Esophagus (tissue), 2 donors: Measurements from ENCODE around the gene SLC1A1. TPM values are rescaled to one million over a fixed set of nuclear protein-coding genes. Genes with fewer than 3 reads are reported as not detected.
"Not testable (repeated sequence)": the region's sequence is repeated elsewhere in the genome, so short reads cannot be mapped to it uniquely, and the experiment has no call there.

Source experiments
- H3K27ac ChIP-seq, 2 donors: one replicate each; pipeline ENCODE4 v1.5.1; 2013; ENCODE audit warnings: low read depth in 2 of 2, mild to moderate bottlenecking in 2 of 2, inconsistent platforms in 1 of 2, low read length in 1 of 2, moderate library complexity in 1 of 2
- H3K27me3 ChIP-seq, 2 donors: one replicate each; pipeline ENCODE4 v1.6.1; 2013; ENCODE audit warnings: low read length in 2 of 2, control low read depth in 1 of 2, mild to moderate bottlenecking in 1 of 2; ENCODE audit not compliant: insufficient read depth in 2 of 2, control insufficient read depth in 1 of 2
- H3K36me3 ChIP-seq, 2 donors: one replicate each; pipeline ENCODE4 v1.6.1; 2013; ENCODE audit warnings: low read length in 1 of 2; ENCODE audit not compliant: control insufficient read depth in 2 of 2, insufficient read depth in 2 of 2
- H3K4me1 ChIP-seq, 2 donors: one replicate each; pipeline ENCODE4 v1.6.1; 2013; ENCODE audit warnings: low read length in 1 of 2; ENCODE audit not compliant: control insufficient read depth in 2 of 2, insufficient read depth in 2 of 2
- H3K4me3 ChIP-seq, 2 donors: one replicate each; pipeline ENCODE4 v1.5.1; 2013; ENCODE audit warnings: low read length in 2 of 2, mild to moderate bottlenecking in 2 of 2, low read depth in 1 of 2, moderate library complexity in 1 of 2
- H3K9me3 ChIP-seq, 2 donors: one replicate each; pipeline ENCODE4 v1.6.1; 2013; ENCODE audit warnings: mild to moderate bottlenecking in 2 of 2, low read depth in 1 of 2, low read length in 1 of 2, moderate library complexity in 1 of 2; ENCODE audit not compliant: control insufficient read depth in 2 of 2, insufficient read depth in 1 of 2
- WGBS, 2 donors: extraction: QIAGEN DNeasy Blood & Tissue Kit; methylation state at CpG; one replicate each; pipeline ENCODE4 v1.1.7; 2013; 5-methylcytosine and 5-hydroxymethylcytosine counted together
- polyA plus RNA-seq, 2 donors: library from polyadenylated mRNA; stranded (reverse); fragments of 200-250 nt; gene quantifications; one replicate each; pipeline ENCODE4 v1.2.3, GENCODE V29; 2013
- donor health status: healthy with polysubstance abuse.
- donor health status: Bipolar disorder and iron deficiency.

Gene SLC1A1
- polyA plus RNA-seq, 2 donors = 1.1 to 2.4 TPM

DNA sequence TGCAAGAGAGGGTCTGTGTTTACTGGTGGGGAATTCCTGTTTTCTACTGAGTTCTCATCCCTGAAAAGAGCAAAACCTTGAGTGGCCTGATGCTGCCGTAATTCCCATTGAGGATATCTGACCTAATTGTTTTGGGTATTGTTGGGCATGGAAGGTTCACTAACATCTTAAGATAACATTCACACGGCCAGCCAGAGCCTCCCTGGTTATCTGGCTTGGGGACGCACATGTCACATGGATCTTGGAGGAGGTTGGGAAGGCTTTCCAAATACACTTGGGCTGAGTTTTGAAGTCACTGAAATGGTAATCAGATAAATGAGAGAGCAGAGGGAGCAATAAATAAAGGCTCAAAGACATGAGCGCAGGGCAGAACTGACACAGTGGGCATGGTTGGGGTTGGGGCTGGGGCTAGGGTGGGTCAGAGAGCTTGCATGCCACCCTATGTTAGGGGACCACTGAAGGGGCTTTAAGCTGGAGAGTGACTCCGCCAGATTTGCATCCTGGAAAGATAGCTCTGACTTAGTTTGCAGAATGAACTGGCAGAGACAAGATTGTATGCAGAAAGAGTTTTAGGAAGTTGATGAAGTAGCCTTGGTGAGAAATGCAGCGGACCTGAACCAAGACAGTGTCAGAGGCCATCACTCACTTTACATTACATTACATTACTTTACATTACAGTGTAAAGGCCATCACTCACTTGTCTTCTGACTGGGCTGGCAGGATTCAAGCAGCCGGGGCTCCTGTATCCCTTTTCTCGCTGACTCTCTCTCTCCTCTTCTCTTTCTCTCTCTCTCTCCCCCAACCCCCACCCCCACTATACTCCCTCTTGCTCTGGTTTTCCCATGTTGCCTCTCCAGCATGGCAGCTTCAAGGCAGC, 24.2 kb downstream of the SLC1A1 start:
- WGBS, 2 donors = 80 to 87% methylated on average over 8 of the region's 8 CpGs
- Histone ChIP-seq H3K9me3 (no peaks in the 10 kb centered on the region), H3K36me3 (no peaks in the 10 kb centered on the region), H3K27ac (no peak overlapping the region), H3K4me1 (no peaks in the 10 kb centered on the region), H3K27me3 (no peaks in the 10 kb centered on the region), H3K4me3 (no peak overlapping the region)

DNA sequence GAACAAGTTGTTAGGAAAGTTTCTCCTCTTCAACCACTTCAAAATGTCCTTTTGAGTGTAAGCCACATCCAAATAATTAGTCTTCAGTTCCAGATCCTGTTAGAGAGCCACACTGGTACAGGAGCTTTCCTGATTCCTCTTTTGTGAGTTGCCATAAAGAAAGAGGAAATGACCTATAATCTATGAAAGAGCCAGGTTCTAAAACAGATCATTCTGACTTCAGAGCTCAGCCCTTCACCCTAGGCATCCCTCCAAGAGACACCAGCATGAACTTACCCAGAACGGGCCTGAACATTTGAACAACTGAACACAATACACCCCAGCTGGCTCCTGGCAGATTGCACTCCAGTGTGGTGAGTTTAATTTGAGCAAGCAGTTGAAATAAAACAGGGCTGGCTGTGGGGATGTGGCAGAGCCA, 25.7 kb downstream of the SLC1A1 start:
- no peaks in the 10 kb centered on the region for H3K4me1 ChIP-seq
- no peaks in the 10 kb centered on the region for H3K9me3 ChIP-seq
- no peak overlapping the region for H3K27ac ChIP-seq
- H3K36me3 ChIP-seq = no peaks in the 10 kb centered on the region
- WGBS, 2 donors = 17 to 21% methylated on average over 1 of the region's 1 CpG
- H3K4me3 ChIP-seq = no peak overlapping the region
- no peaks in the 10 kb centered on the region for H3K27me3 ChIP-seq

DNA sequence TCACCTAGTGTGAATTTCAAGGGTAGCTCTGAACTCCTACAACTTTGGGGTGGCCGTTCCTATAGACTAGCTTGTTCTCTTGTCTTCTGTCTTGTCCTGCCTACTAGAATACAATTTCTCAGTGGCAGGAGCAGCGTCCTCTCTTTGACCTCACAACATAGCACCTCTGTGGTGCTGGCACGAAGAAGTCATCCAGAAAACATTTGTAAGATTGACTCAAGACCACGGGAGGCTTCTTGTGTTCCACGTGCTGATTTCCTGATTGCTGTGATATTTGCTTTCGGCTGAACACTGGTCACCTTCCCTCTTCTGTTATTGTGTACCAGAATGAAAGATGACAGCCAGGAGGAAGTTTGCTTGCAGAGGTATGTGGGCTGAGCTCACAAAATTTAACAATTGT, 27.0 kb downstream of the SLC1A1 start:
- WGBS, 2 donors = 70 to 74% methylated on average over 6 of the region's 6 CpGs
- Histone ChIP-seq H3K9me3 (no peaks in the 10 kb centered on the region), H3K4me3 (no peak overlapping the region), H3K36me3 (no peaks in the 10 kb centered on the region), H3K27ac (no peak overlapping the region), H3K4me1 (no peaks in the 10 kb centered on the region), H3K27me3 (no peaks in the 10 kb centered on the region)

DNA sequence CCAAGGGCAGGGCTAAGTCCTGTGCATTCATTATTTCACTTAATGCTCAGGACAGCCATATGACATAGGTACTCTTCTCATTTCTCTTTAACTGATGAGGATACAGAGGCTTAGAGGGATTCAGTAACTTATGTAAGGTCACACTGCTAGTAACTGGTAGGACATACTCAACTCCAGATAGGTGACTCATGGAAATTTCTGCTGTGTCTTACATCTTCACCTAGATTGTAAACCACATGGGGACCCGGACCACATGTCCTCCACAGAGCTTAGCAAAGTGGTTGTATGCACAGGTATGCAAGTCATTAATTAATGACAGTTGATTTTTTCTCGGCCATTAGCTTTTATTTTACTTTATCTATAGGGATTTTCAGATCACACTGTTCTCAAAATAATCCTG, 29.3 kb downstream of the SLC1A1 start:
- no peak overlapping the region for H3K27ac ChIP-seq
- H3K27me3 ChIP-seq = no peaks in the 10 kb centered on the region
- no peaks in the 10 kb centered on the region for H3K36me3 ChIP-seq
- H3K4me3 ChIP-seq = no peak overlapping the region
- H3K4me1 ChIP-seq = no peaks in the 10 kb centered on the region
- 84 to 89% methylated on average over 2 of the region's 2 CpGs for WGBS, 2 donors
- no peaks in the 10 kb centered on the region for H3K9me3 ChIP-seq

DNA sequence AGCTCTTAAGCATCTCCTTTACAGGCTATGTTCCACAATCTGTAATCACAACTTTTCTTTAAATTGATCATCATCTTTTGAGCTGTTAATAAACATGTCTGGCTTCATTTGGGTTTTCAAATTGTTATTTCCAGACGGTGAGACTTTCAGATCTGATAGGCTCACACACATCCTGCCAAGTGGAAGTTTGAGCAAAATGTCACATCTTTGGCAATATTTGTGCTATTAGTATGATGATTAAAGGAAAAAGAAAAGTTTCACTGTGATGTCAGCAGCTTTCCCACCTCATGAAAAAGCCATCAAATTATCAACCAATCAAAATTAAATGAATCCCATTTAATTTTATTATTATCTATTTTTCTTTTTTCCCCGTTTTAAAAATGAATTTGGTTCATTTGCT, 29.8 kb downstream of the SLC1A1 start:
- WGBS, 2 donors = 57 to 63% methylated on average over 2 of the region's 2 CpGs
- Histone ChIP-seq H3K36me3 (no peaks in the 10 kb centered on the region), H3K4me3 (no peak overlapping the region), H3K9me3 (no peaks in the 10 kb centered on the region), H3K27ac (no peak overlapping the region), H3K27me3 (no peaks in the 10 kb centered on the region), H3K4me1 (no peaks in the 10 kb centered on the region)

DNA sequence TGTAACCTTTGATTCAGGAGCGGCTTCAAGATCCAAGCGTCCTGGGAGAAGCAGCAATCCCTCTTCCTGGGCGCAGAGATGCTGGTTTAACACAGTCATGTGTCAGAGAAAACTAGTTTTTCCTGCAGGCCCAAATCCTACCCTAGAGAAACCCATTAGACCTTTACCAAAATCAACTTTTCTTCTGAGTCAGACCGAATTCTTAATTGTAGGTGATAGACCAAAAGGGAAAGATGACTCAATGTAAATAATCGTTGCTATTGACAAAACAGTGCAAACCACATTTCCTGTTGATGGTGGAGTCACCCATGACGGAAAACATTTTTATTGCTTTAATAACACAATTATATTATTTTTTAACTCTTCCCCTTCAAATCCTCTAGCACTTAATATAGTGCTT, 40.1 kb downstream of the SLC1A1 start:
- Histone ChIP-seq H3K9me3 (no peaks in the 10 kb centered on the region), H3K27me3 (no peaks in the 10 kb centered on the region), H3K27ac (no peak overlapping the region), H3K4me1 (no peaks in the 10 kb centered on the region), H3K36me3 (no peaks in the 10 kb centered on the region), H3K4me3 (no peak overlapping the region)
- WGBS, 2 donors = 55 to 59% methylated on average over 6 of the region's 6 CpGs

DNA sequence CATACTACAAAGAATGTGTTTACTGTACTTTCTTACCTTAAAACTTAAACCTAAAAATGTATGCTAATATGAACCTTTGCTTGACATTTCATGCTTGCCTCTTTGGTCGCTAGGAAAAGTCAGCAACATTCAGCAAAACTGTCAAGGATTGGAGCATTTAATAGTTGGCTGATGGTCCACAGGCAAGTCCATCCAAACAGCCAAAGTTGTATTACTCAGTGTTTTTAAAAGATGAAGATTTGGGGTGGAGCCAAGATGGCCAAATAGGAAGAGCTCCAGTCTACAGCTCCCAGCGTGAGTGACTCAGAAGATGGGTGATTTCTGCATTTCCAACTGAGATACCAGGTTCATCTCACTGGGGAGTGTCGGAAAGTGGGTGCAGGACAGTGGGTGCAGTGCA, 40.6 kb downstream of the SLC1A1 start:
- not testable (repeated sequence) for H3K9me3 ChIP-seq, H3K27ac ChIP-seq, H3K4me1 ChIP-seq, H3K27me3 ChIP-seq, H3K36me3 ChIP-seq, H3K4me3 ChIP-seq
- 73 to 74% methylated on average over 3 of the region's 3 CpGs for WGBS, 2 donors

DNA sequence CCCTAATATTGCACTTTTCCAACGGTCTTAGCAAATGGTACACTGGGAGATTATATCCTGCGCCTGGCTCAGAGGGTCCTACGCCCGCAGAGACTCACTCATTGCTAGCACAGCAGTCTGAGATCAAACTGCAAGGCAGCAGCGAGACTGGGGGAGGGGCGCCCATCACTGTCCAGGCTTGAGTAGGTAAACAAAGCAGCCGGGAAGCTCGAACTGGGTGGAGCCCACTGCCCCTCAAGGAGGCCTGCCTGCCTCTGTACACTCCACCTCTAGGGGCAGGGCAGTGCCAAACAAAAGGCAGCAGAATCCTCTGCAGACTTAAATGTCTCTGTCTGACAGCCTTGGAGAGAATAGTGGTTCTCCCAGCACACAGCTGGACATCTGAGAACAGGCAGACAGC, 41.1 kb downstream of the SLC1A1 start:
- not testable (repeated sequence) for H3K9me3 ChIP-seq, H3K4me1 ChIP-seq, H3K4me3 ChIP-seq, H3K36me3 ChIP-seq, H3K27ac ChIP-seq, H3K27me3 ChIP-seq
- 66 to 81% methylated on average over 8 of the region's 8 CpGs for WGBS, 2 donors

DNA sequence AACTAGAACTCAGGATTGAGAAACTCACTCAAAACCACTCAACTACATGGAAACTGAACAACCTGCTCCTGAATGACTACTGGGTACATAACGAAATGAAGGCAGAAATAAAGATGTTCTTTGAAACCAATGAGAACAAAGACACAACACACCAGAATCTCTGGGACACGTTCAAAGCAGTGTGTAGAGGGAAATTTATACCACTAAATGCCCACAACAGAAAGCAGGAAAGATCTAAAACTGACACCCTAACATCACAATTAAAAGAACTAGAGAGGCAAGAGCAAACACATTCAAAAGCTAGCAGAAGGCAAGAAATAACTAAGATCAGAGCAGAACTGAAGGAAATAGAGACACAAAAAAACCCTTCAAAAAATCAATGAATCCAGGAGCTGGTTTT, 43.6 kb downstream of the SLC1A1 start:
- H3K36me3 ChIP-seq, H3K9me3 ChIP-seq, H3K4me1 ChIP-seq, H3K27me3 ChIP-seq, H3K27ac ChIP-seq, H3K4me3 ChIP-seq: not testable (repeated sequence)
- WGBS, 2 donors = 86 to 89% methylated on average over 1 of the region's 2 CpGs

DNA sequence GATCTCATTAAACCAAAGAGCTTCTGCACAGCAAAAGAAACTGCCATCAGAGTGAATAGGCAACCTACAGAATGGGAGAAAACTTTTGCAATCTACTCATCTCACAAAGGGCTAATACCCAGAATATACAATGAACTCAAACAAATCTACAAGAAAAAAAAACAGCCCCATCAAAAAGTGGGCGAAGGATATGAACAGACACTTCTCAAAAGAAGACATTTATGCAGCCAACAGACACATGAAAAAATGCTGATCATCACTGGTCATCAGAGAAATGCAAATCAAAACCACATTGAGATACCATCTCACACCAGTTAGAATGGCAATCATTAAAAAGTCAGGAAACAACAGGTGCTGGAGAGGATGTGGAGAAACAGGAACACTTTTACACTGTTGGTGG, 45.9 kb downstream of the SLC1A1 start:
- not testable (repeated sequence) for H3K4me1 ChIP-seq, H3K36me3 ChIP-seq, H3K27ac ChIP-seq, H3K9me3 ChIP-seq, H3K27me3 ChIP-seq, H3K4me3 ChIP-seq
- 83 to 100% methylated on average over 1 of the region's 1 CpG for WGBS, 2 donors
